GM19463 (cell line): ENCODE measurements around the gene NCF4.

Experiments
- ATAC-seq: cut with Tn5 transposase; IDR thresholded peaks from one replicate; pipeline ENCODE4 v1.9.1; 2021; ENCODE audit warnings: mild to moderate bottlenecking, moderate library complexity; ENCODE audit not compliant: unreplicated experiment

NCF4 gene

GRCh38 chr22:36918586-36919284 is 57.9 kb downstream of the NCF4 start:
- ATAC-seq, result no peak

- ATAC-seq, result peak; percentile 48
These were observed 60.7 kb downstream of the NCF4 start for GRCh38 chr22:36921309-36922104.

- ATAC-seq, result no peak
These were observed 61.4 kb downstream of the NCF4 start for GRCh38 chr22:36922105-36922608.

GRCh38 chr22:36922711-36923110 is 61.9 kb downstream of the NCF4 start:
- no peak for ATAC-seq

GRCh38 chr22:36923131-36923788 is 62.5 kb downstream of the NCF4 start:
- no peak for ATAC-seq

GRCh38 chr22:36924151-36924698 is 63.4 kb downstream of the NCF4 start:
- ATAC-seq, result no peak

GRCh38 chr22:36925388-36926290 is 64.8 kb downstream of the NCF4 start:
- ATAC-seq, result no peak

GRCh38 chr22:36926309-36926708 is 65.5 kb downstream of the NCF4 start:
- no peak for ATAC-seq

- no peak for ATAC-seq
These were observed 66.1 kb downstream of the NCF4 start for GRCh38 chr22:36926721-36927435.
